DMS 273 (cell line): Measurements from ENCODE around the gene COG7.
"Not testable (repeated sequence)": the region's sequence is repeated elsewhere in the genome, so short reads cannot be mapped to it uniquely, and the experiment has no call there.

Experiments used
- DNase-seq: peaks from one replicate; lab custom pipeline; 2025; ENCODE audit not compliant: unreplicated experiment; lab: John Stamatoyannopoulos, UW

The COG7 gene

GRCh38 chr16:23476289-23476688, 23.3 kb upstream of the COG7 start:
- DNase-seq: no peak

GRCh38 chr16:23469814-23470213, 16.8 kb upstream of the COG7 start:
- DNase-seq: peak; percentile 50

- DNase-seq: no peak
Observed at GRCh38 chr16:23466162-23466885, 13.3 kb upstream of the COG7 start.

GRCh38 chr16:23465179-23465578, 12.2 kb upstream of the COG7 start:
- no peak for DNase-seq

- DNase-seq: no peak
Observed at GRCh38 chr16:23464196-23464595, 11.2 kb upstream of the COG7 start.

- DNase-seq: peak; percentile 82
Observed at GRCh38 chr16:23462994-23463393, 10.0 kb upstream of the COG7 start.

- no peak for DNase-seq
Observed at GRCh38 chr16:23453338-23454052, 506 bp upstream of the COG7 start.

GRCh38 chr16:23452221-23452571, 793 bp downstream of the COG7 start:
- DNase-seq: peak; percentile 47

- DNase-seq: no peak
Observed at GRCh38 chr16:23448392-23448791, 4.6 kb downstream of the COG7 start.

- not testable (repeated sequence) for DNase-seq
Observed at GRCh38 chr16:23437542-23437941, 15.4 kb downstream of the COG7 start.

- no peak for DNase-seq
Observed at GRCh38 chr16:23436951-23437350, 16.0 kb downstream of the COG7 start.

GRCh38 chr16:23435500-23435899, 17.5 kb downstream of the COG7 start:
- DNase-seq: peak; percentile 84

GRCh38 chr16:23434380-23434779, 18.6 kb downstream of the COG7 start:
- DNase-seq: peak; percentile 80

- DNase-seq: no peak
Observed at GRCh38 chr16:23433261-23433920, 19.6 kb downstream of the COG7 start.

GRCh38 chr16:23432176-23433128, 20.5 kb downstream of the COG7 start:
- no peak for DNase-seq

- no peak for DNase-seq
Observed at GRCh38 chr16:23428351-23428750, 24.6 kb downstream of the COG7 start.

GRCh38 chr16:23424292-23424958, 28.6 kb downstream of the COG7 start:
- DNase-seq: peak; percentile 12

GRCh38 chr16:23423496-23424049, 29.4 kb downstream of the COG7 start:
- peak; percentile 48 for DNase-seq

GRCh38 chr16:23420011-23420410, 33.0 kb downstream of the COG7 start:
- no peak for DNase-seq

GRCh38 chr16:23416816-23417215, 36.2 kb downstream of the COG7 start:
- DNase-seq: no peak
